Stimulated activated CD8-positive, alpha-beta memory T cell treated with anti-CD3 and anti-CD28 coated beads, Interleukin-15, amount 100 ng/mL, for 24 hours (primary cell): ENCODE data around the gene TMEM225B.
"Not testable (repeated sequence)": the region's sequence is repeated elsewhere in the genome, so short reads cannot be mapped to it uniquely, and the experiment has no call there.

Experiments used
- DNase-seq: peaks from one replicate; pipeline ENCODE4 v3.0.0-alpha.2; 2020; ENCODE audit warnings: low read depth

TMEM225B gene

DNA sequence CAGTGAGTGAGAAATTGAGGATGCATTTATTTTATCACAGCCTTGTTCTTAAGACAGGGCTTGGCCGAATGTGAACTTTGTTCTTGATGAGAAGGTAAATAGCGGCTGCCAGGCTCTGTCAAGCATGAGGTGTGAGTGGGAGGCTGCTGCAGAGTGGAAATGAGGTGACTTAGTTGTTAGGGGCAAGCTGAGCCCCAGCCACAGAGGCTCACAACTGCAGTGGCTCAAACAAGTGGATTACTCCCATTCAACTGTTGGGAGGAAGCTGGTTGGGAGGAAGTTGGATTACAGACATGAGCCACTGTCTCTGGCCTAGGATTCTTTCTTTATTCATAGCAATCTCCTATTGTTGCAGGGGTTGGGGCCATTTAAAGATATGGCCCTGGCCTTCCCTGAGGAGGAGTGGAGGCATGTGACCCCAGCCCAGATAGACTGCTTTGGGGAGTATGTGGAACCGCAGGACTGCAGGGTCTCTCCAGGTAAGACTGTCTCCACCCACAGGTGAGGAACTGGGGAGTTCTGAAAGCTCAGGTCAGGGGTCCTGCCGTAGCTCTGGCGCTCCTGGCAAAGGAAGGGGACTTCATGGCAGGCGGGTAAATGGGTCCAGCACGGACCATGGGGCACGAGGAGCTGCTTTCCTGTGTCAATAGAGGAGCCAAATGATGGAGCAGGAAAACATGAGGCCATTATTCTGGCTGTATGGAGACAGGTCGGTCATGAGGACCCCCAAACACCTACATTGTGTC is 25.8 kb downstream of the TMEM225B start:
- no peak for DNase-seq

DNA sequence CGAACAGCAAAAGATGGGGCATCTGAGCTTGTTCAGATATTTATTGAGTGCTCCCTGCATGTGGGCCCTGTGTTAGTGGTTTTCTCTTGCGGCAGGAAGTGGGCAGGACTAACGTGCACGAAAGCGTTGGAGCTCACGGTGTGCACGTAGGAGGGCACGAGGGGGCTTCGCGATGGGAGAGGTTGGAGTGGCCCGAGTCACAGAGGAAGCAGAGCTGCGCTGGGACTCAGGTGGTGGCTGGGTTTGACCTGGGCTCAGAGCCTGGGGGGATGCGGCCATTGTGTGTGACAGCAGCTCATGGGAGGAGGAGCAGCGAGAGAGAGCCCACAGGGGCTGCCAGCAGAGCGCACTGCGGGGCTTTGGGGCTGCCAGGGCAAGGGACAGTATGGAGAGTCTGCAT is 26.4 kb downstream of the TMEM225B start:
- no peak for DNase-seq

DNA sequence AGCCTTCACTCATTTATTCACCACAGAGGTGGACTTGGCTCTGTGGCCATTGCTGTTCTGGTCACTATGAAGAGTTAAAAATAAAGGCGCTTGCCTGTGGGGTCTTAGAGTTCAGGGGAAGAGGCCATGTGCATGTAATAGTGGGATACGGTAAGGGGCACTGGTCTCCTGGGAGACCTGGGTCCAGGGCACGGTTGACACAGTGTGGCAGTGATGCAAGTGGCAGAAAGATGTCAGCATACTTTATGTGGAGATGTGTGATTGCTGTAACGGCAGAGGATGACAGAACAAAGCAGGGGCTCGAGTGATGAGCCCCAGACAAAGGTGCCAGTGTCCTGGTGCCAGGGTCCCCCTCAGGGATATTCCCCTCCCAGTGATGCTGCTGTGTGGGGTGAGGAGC is 27.3 kb downstream of the TMEM225B start:
- DNase-seq = no peak

DNA sequence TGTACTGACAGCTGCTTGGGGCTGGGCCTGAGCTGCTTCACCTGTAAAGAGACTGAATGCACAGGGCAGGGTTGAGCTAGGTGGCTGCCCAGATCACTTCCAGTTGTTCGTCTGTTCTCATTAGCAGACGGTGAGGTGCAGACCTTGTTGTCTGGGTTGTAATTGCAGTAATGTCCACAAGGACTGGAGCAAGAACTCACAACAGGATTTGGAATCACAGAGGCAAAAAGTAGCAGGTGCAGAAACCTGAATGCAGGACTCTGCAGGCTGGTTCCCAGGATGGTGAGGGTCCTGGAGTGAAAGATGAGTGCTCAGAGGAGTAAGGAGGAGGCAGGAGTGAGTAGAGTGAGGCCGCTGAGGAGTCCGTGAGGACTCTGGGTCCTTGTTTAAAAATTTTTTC is 27.9 kb downstream of the TMEM225B start:
- no peak for DNase-seq

DNA sequence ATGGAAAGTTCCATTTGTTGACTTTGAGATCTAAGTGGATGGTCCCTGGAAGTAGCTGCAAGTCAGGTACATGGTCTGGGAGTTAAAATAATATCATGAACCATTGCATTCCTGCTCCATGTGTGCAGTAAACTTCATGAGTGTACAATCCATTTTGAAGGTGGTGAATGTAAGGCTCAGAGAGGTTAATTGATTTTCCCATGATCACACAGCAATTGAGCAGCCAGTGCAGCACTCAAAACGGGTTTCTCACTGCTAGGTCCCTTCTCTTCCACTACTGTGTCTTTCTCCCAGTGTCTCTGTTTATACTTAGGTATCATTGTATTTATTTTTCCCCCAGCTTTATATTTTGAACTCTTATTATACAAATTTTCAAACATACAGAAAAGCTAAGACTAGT is 28.6 kb downstream of the TMEM225B start:
- DNase-seq = no peak

DNA sequence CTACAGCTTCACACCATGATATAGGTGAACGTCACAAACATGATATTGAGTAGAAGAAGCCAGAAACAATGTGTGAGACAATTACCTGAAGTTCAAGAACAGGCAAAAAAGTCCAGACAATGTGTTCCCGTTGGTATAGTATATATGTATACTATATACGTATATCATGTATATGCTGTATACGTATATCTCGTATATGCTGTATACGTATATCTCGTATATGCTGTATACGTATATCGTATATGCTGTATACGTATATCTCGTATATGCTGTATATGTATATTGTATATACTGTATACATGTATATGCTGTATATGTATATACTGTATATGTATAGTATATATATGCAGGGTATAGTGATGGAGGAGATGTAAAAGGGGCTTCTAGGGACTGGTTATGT is 29.4 kb downstream of the TMEM225B start:
- no peak for DNase-seq

DNA sequence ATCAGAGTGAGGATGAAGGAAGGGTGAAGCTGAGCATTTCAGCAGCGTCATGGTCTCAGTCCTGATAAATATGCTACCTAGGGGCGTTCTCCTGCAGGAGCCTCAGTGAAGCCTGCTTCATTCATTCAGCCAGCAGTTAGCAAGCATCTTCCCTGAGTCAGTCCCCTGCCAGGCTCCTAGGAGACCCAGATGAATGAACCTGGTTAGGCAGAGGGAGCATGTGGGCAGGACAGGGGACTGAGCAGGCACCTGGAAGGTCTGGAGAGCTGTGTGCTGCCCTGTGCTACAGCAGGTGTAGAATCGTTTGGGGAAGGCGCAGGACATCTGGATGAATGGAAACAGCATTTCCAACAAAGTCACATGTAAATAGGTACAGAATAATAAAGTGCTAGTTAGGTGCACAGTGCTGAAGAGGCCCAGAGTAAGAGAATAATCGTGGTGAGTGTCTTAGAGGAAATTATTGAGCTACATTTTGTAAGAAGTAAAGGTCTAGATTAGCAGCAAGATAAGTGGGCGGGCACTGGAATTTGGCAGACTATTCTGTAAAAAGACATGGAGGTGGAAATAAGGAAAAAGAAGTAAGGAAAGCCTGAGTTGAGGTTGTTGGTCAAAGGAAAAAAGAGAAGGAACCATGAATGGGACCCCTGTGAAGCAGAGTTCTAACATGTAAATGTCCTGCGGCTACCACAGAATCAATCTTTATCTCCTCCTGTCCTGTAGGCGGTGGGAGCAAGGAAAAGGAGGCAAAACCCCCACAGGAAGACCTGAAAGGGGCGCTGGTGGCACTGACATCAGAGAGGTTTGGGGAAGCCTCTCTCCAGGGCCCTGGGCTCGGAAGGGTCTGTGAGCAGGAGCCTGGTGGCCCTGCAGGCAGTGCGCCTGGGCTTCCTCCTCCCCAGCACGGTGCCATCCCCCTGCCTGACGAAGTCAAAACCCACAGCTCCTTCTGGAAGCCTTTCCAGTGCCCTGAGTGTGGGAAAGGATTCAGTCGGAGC is 30.7 kb downstream of the TMEM225B start:
- DNase-seq = no peak

DNA sequence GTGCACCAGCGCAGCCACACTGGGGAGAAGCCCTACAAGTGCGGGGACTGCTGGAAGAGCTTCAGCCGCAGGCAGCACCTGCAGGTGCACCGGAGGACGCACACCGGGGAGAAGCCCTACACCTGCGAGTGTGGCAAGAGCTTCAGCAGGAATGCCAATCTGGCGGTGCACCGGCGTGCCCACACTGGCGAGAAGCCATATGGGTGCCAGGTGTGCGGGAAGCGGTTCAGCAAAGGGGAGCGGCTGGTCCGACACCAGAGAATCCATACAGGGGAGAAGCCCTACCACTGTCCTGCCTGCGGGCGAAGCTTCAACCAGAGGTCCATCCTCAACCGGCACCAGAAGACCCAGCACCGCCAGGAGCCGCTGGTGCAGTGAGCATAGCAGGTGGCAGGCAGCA is 31.6 kb downstream of the TMEM225B start:
- no peak for DNase-seq

DNA sequence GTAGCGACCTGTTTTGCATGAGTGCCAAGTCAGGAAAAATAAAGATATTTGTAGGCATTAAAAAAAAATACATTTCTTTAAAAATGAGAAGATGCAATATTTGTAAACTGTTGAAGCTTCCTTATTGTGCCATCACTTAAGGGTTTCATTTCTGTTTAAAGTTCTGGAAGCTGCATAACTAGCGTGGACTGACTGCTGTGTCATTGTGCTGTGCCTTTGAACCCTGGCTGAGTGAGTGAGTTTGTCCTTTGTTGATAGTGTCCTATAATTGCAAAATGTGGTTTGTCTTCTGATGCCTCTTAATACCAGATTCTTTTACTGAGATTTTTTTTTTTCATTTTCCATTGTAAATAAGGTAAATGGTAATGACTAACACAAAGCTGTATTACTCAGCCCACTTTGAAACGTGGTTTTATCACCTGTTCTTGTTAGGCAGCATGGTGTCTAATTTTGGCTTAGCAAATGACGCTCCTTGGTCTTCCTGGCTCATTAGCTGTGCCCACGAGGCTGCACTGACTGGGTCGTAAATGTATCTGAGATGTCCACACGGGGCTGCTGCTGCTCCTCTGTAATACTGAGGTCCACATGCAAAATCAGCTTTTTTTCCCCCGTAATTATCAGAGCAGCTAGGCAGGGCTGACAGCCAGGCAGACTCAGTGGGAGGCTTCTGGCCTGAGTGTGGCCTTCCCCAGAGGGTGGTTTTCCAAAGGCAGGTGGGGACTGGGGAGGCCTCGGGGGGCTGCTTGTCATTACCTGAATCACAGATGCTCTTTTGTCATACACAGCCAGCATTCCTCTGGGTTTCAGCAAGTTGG is 33.4 kb downstream of the TMEM225B start:
- DNase-seq = no peak

DNA sequence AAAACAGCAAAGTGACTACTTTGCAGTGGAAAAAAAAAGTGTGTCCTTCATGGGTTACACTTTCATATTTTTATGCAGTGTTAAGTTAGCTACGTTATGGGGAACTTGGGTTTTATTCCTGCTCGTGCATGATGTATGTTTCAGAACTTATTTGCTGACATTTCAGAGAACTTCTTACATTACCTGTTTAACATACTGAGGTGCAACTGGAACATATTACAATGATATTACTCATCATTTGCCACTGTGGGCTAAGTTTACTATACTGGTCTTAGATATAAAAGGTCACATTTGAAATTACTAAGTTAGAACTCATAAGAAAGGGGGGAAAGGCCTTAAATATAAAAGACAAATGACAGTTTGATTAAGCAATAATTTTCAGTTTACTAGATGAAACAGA is 39.3 kb downstream of the TMEM225B start:
- DNase-seq = not testable (repeated sequence)

DNA sequence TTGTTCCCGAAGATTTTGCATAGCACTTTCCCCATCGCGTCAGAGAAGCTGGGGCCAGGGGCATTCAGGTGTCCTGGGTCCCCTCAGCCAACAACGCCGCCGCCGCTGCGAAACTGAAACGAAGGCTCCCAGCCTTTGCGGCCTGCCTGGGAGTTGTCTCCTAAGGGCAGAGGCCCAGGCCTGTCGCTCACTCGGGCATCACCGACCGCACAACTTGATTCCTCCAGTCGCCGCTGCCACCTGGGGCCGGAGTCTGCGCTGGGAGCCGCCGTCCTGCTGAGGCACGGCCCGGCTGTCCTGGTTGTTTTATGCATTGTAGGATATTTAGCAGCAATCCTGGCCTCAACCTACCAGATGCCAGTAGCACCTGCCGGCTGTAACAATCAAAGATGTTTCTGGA is 40.7 kb downstream of the TMEM225B start:
- no peak for DNase-seq

DNA sequence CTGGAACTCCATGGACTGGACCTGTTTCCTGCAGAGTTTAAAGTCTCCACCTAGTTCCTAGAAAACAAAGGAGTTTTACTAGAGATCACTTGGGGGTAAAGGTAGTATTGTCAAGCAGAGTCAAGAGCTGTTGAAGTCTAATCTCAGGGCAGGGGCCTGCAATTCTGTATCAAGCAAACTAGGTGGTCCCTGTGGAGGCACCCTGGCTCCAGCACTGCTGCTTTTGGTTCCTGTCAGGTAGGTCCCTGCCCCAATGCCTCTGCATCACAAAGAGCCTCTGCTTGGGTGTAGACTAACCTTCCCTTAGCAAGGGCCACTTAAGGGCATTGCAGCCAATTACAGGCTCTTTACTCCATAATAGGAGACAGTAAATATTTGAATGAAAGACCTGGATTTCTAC is 41.2 kb downstream of the TMEM225B start:
- no peak for DNase-seq

DNA sequence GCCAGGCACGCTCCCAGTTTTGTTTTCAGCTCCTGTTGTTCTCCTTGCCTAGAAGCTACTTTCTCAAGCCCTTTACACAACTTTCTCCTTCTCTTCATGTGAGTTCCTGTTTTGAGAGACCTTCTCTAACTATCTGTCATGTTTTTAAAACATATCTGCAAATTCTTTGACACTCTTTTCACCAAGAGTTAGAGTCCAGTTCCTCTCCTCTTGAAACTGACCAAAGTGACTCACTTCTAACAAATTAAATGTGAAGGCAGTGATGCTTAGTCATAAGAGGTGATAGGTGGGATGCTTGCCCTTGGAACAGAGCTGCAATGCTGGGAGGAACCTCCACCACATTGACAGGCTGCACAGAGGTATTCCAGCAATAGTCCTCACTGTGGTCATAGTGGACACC is 44.0 kb downstream of the TMEM225B start:
- DNase-seq = no peak

DNA sequence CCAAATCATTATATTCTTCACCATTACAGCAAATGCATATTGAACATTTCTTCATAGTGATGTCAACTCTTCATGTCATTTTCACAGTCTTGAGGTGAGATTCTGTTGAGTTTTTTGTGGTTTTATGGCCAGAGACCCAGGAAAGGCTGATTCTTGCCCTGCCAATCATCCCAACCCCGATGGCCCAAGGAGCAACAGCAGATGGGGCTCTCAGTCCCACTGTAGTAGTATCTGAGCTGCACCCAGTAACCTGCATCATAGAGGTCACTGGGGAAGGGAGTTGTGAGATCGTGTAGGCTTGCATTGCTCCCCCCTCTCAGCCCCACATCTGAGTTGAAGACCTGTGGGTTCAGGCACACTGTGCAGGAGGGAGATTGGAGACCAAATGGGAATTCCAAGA is 45.4 kb downstream of the TMEM225B start:
- DNase-seq = no peak

DNA sequence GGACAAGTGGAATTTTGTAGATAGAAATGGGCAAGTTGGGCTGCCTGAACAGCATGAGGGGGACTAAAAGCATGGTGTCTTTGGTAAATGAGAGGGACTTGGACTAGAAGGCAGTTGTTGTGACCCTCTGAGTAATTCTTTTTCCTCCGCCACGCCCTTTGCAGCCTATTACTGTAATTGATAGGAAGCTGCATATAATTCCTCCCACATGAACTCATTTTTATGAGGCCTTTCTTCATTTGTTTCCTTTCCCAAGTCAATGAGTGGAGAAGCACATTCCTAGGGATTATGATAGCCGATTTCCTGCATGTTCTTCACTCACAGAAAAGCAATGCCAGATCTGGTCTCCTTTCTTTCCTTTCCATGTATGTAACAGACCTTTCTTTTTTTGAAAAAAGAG is 46.4 kb downstream of the TMEM225B start:
- no peak for DNase-seq

DNA sequence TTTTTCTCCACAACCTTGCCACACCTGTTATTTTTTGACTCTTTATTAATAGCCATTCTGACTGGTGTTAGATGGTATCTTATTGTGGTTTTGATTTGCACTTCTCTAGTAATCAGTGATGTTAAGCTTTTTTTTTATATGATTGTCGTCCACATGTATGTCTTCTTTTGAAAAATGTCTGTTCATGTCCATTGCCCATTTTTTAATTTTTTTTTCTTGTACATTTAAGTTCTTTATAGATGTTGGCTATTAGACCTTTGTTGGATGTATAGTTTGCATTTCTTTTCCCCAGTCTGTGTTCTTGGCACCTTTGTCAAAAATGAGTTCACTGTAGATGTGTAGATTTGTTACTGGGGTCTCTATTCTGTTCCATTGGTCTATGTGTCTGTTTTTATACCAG is 47.5 kb downstream of the TMEM225B start:
- DNase-seq = no peak

DNA sequence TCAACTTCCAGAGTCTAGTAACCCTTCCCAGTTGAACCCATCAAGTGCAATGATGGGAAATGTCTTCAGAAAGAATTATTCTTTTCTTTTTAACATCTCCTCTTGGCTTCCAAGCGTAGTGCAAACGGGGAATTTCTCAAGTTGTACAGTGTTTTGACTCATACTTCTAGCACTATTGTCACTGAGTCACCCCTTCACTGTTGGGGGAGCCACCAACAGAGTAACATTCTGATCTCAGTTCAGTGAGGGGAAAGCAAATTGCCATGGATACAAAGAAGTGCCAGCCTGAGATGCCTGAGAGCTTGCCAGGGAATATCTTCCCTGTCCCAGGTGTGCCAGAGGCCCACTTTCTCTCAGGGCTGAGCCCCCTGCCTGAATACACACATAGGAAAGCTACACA is 50.8 kb downstream of the TMEM225B start:
- DNase-seq = no peak

DNA sequence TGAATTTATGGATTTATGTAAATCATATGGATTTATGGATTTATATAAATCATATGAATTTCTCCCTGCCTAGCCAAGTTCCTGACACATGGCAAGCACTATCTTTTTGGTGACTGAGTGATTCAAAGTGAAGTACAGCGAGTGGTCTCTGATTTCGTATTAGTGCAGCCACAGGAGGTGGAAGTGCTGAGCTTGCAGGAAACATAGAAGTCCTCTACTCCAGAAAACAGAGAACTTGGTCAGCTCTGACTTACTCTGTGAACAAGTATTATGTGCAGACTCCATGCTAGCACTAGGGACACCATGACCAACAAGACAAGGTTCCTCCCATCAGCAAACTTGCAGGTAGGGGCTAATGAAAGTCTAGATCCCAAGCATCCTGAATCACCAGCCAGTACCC is 53.2 kb downstream of the TMEM225B start:
- no peak for DNase-seq

DNA sequence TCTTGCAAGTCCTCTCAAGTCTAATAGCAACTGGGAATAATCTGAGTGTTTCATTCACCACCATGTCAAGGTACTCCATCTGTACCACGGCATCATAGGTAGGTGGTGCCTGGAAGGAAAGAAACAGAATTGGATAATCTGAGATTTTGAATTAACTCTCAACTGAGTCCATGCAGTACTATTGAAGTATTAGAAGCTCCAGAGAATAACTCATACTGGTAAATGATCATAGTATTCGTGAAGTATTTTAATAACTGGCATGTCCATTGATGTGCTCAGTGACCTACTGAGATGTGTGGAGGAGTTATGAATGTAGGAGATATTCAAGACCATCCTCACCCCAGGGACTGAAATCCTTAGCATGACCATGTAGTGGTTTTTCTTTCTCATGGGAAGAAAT is 54.6 kb downstream of the TMEM225B start:
- DNase-seq = no peak

DNA sequence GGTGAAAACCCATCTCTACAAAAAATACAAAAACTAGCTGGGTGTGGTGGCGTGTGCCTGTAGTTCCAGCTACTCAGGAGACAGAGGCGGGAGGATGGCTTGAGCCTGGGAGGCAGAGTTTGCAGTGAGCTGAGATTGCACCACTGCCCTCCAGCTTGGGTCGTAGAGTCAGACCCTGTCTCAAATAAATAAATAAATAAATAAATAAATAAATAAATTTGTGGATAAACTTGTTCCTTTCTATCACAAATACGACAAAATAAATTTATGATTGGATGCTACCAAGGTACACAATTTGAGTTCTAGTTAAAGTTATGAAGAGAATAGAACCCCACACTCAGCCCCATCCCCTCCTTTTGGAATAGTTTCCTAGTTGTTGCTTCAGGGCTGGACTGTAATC is 55.2 kb downstream of the TMEM225B start:
- DNase-seq = not testable (repeated sequence)

DNA sequence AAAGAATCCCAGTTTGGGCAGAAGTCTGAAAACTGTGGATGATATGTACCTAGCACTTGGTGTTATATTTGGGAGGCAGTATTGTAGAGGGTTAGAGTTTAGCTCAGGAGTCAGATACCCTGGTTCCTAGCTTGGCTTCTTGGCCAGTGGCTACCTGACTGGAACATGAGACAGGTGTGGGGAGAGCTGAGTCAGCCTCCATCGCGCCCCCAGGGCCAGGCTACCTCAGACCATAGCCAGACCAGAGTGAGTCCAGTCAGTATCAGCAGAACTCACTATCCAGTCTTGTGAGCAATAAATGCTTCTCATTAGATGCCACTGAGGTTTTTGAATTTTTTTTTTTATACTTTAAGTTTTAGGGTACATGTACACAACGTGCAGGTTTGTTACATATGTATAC is 55.7 kb downstream of the TMEM225B start:
- DNase-seq = no peak

DNA sequence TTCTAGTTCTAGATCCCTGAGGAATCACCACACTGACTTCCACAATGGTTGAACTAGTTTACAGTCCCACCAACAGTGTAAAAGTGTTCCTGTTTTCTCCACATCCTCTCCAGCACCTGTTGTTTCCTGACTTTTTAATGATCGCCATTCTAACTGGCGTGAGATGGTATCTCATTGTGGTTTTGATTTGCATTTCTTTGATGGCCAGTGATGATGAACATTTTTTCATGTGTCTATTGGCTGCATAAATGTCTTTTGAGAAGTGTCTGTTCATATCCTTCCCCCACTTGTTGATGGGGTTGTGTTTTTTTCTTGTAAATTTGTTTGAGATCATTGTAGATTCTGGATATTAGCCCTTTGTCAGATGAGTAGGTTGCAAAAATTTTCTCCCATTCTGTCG is 56.6 kb downstream of the TMEM225B start:
- not testable (repeated sequence) for DNase-seq
